ENCODE results near the gene TTC33. TPM values are rescaled to one million over a fixed set of nuclear protein-coding genes. Genes with fewer than 3 reads are reported as not detected.

The TTC33 gene
- total RNA-seq, 1 donor from 2014 or later: 11.7 TPM

GRCh38 chr5:40554054-40554453 lies 201.7 kb downstream of the TTC33 start:
- no peak for DNase-seq
- Mint-ChIP-seq H3K27me3 (ENCODE audit: unreplicated experiment) (peaks cover 2% of the 10 kb centered on the region), H3K36me3 (ENCODE audit: unreplicated experiment) (no peaks in the 10 kb centered on the region), H3K27ac (ENCODE audit: unreplicated experiment) (no peak overlapping the region), H3K9me3 (ENCODE audit: unreplicated experiment) (no peaks in the 10 kb centered on the region), H3K4me3 (ENCODE audit: unreplicated experiment) (no peak overlapping the region), H3K4me1 (ENCODE audit: low read depth, unreplicated experiment) (no peaks in the 10 kb centered on the region)
- TF ChIP-seq CTCF (IDR thresholded peaks at IDR 0.05; ENCODE audit: partially characterized antibody, unreplicated experiment): no peak

- TF ChIP-seq CTCF (IDR thresholded peaks at IDR 0.05; ENCODE audit: partially characterized antibody, unreplicated experiment): no peak
- H3K4me3 Mint-ChIP-seq (ENCODE audit: unreplicated experiment): no peak overlapping the region
- DNase-seq: no peak
- H3K27me3 Mint-ChIP-seq (ENCODE audit: unreplicated experiment): peaks cover 2% of the 10 kb centered on the region
- H3K36me3 Mint-ChIP-seq (ENCODE audit: unreplicated experiment): no peaks in the 10 kb centered on the region
- H3K27ac Mint-ChIP-seq (ENCODE audit: unreplicated experiment): no peak overlapping the region
- no peaks in the 10 kb centered on the region for H3K9me3 Mint-ChIP-seq (ENCODE audit: unreplicated experiment)
- H3K4me1 Mint-ChIP-seq (ENCODE audit: low read depth, unreplicated experiment): no peaks in the 10 kb centered on the region
Measured at GRCh38 chr5:40552981-40553380, 202.8 kb downstream of the TTC33 start.

GRCh38 chr5:40551496-40552491 lies 204.0 kb downstream of the TTC33 start:
- no peaks in the 10 kb centered on the region for H3K4me1 Mint-ChIP-seq (ENCODE audit: low read depth, unreplicated experiment)
- DNase-seq: no peak
- H3K9me3 Mint-ChIP-seq (ENCODE audit: unreplicated experiment): no peaks in the 10 kb centered on the region
- H3K27me3 Mint-ChIP-seq (ENCODE audit: unreplicated experiment): peaks cover 2% of the 10 kb centered on the region
- H3K36me3 Mint-ChIP-seq (ENCODE audit: unreplicated experiment): no peaks in the 10 kb centered on the region
- H3K27ac Mint-ChIP-seq (ENCODE audit: unreplicated experiment): no peak overlapping the region
- no peak for TF ChIP-seq CTCF (IDR thresholded peaks at IDR 0.05; ENCODE audit: partially characterized antibody, unreplicated experiment)
- H3K4me3 Mint-ChIP-seq (ENCODE audit: unreplicated experiment): no peak overlapping the region

- no peak for TF ChIP-seq CTCF (IDR thresholded peaks at IDR 0.05; ENCODE audit: partially characterized antibody, unreplicated experiment)
- Mint-ChIP-seq H3K4me3 (ENCODE audit: unreplicated experiment) (no peak overlapping the region), H3K27ac (ENCODE audit: unreplicated experiment) (no peak overlapping the region), H3K9me3 (ENCODE audit: unreplicated experiment) (no peaks in the 10 kb centered on the region), H3K27me3 (ENCODE audit: unreplicated experiment) (peaks cover 2% of the 10 kb centered on the region), H3K36me3 (ENCODE audit: unreplicated experiment) (no peaks in the 10 kb centered on the region), H3K4me1 (ENCODE audit: low read depth, unreplicated experiment) (no peaks in the 10 kb centered on the region)
- no peak for DNase-seq
Measured at GRCh38 chr5:40550481-40550880, 205.3 kb downstream of the TTC33 start.

- H3K36me3 Mint-ChIP-seq (ENCODE audit: unreplicated experiment): no peaks in the 10 kb centered on the region
- H3K4me1 Mint-ChIP-seq (ENCODE audit: low read depth, unreplicated experiment): no peaks in the 10 kb centered on the region
- TF ChIP-seq CTCF (IDR thresholded peaks at IDR 0.05; ENCODE audit: partially characterized antibody, unreplicated experiment): no peak
- no peaks in the 10 kb centered on the region for H3K9me3 Mint-ChIP-seq (ENCODE audit: unreplicated experiment)
- H3K4me3 Mint-ChIP-seq (ENCODE audit: unreplicated experiment): no peak overlapping the region
- no peak for DNase-seq
- H3K27ac Mint-ChIP-seq (ENCODE audit: unreplicated experiment): no peak overlapping the region
- peaks cover 2% of the 10 kb centered on the region for H3K27me3 Mint-ChIP-seq (ENCODE audit: unreplicated experiment)
Measured at GRCh38 chr5:40549616-40550015, 206.1 kb downstream of the TTC33 start.

All from glutamatergic neuron (in vitro differentiated cells).